ENCODE measurements around the gene DNAJA4.

Gene DNAJA4

DNA sequence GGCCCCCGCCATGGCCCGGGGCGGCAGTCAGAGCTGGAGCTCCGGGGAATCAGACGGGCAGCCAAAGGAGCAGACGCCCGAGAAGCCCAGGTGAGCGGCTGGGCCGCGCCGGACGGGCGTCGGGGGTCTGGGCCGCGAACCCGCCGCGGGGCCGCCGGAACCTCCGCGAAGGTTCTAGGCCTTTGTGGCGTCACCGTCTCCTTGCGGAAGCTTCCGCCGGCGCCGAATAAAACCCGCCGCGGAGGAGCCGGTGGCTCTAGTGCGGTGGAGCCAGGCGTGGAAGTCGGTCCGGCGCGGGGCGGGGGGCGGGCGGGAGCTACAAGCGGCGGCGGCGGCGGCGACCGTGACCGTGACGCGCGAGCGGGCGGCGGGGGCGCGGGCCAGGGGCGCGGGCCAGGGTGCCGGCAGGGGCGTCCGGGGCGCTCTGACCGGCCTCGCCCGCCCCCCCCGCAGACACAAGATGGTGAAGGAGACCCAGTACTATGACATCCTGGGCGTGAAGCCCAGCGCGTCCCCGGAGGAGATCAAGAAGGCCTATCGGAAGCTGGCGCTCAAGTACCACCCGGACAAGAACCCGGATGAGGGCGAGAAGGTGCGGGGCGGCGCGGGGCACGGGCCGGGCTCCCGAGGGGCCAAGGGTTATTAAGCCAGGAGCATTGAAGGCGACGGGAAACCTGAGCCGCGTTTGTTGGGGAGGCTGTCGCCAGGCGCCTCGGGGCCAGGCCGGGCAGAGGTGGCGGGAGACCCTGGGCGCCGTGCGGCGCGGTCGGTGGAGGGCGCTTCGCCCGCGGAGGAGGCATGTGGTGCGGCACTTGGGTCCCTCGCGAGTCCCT lies at the start of gene DNAJA4:
DNAJA4 (plus strand) TSS at position 259 of the 833 bp plus-strand sequence; CDS start at position 461, 202 bp downstream.
- Histone ChIP-seq H3K27me3 (ENCODE audit: control insufficient read depth, insufficient read depth, low read length) (no peaks in the 10 kb centered on the region), H3K36me3 (ENCODE audit: control insufficient read depth, insufficient read depth, low read length) (no peaks in the 10 kb centered on the region), H3K27ac (ENCODE audit: low read depth, low read length) (peak within 1 kb of the TSS; percentile 68), H3K4me3 (ENCODE audit: low read length) (peak within 1 kb of the TSS; percentile 77), H3K4me1 (ENCODE audit: control insufficient read depth, insufficient read depth, low read length) (peaks cover 17% of the 10 kb centered on the region), H3K9ac (ENCODE audit: low read length) (peak within 1 kb of the TSS; percentile 42)

DNA sequence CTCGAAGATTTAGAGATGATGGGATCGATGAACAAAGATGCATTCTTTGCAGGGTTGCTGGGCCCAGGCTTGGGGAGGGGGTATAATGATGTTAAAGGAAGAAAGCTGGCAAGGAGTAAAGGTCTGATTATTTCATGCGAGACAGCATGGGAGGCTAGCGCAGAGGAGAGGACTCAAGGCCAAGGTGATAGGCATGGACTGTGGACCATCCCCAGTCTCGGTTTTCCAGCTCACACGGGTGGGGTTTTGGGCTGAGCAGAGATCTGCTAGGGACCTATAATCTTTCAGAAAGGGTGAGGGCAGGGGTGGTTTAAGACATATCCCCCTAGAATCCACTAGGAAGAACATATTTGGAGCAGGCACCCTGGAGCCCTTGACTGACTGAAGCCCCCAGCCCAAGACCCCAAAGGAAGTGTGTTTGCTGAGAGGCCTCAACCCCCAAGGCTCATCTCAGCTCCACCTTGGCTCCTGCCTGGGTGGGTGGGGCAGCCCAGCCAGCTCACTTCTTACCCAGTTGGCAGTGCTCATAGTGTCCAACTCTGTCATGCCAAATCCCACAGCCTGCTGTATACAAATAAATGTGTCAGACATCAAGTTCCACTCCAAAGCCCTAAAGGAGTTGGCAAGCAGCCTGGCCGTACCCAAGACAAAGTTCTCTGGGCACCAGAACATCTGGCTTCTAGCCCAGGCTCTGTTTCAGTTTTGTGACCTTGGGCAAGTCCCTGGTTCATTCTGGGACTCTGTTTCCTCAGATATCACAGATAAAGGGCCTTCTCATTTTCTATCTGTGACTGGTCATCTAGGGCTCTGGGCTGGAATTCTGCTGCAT lies 47.9 kb upstream of the DNAJA4 start:
- no peak overlapping the region for H3K9ac ChIP-seq (ENCODE audit: low read length)
- no peaks in the 10 kb centered on the region for H3K27me3 ChIP-seq (ENCODE audit: control insufficient read depth, insufficient read depth, low read length)
- H3K36me3 ChIP-seq (ENCODE audit: control insufficient read depth, insufficient read depth, low read length) = no peaks in the 10 kb centered on the region
- no peak overlapping the region for H3K4me3 ChIP-seq (ENCODE audit: low read length)
- peaks cover 19% of the 10 kb centered on the region for H3K4me1 ChIP-seq (ENCODE audit: control insufficient read depth, insufficient read depth, low read length)
- no peak overlapping the region for H3K27ac ChIP-seq (ENCODE audit: low read depth, low read length)

DNA sequence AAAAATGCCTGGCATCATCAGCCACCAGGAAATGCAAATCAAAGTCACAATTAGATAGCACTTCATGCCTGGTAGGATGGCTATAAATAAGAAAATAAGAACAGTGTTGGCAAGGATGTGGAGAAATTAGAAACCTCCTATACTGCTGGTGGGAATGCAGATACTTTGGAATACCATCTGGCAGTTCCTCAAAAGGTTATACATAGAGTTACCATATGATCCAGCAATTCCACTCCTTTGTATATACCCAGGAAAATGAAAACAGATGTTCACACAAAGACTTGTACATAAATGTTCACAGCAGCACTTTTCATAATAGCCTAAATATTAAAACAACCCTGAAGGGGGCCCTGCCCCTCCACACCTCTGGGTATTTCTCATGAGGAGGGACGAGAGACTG lies 43.6 kb upstream of the DNAJA4 start:
- no peaks in the 10 kb centered on the region for H3K27me3 ChIP-seq (ENCODE audit: control insufficient read depth, insufficient read depth, low read length)
- H3K9ac ChIP-seq (ENCODE audit: low read length) = no peak overlapping the region
- H3K27ac ChIP-seq (ENCODE audit: low read depth, low read length) = peak overlapping the region; percentile 82
- peaks cover 7% of the 10 kb centered on the region for H3K4me1 ChIP-seq (ENCODE audit: control insufficient read depth, insufficient read depth, low read length)
- no peak overlapping the region for H3K4me3 ChIP-seq (ENCODE audit: low read length)
- H3K36me3 ChIP-seq (ENCODE audit: control insufficient read depth, insufficient read depth, low read length) = no peaks in the 10 kb centered on the region

DNA sequence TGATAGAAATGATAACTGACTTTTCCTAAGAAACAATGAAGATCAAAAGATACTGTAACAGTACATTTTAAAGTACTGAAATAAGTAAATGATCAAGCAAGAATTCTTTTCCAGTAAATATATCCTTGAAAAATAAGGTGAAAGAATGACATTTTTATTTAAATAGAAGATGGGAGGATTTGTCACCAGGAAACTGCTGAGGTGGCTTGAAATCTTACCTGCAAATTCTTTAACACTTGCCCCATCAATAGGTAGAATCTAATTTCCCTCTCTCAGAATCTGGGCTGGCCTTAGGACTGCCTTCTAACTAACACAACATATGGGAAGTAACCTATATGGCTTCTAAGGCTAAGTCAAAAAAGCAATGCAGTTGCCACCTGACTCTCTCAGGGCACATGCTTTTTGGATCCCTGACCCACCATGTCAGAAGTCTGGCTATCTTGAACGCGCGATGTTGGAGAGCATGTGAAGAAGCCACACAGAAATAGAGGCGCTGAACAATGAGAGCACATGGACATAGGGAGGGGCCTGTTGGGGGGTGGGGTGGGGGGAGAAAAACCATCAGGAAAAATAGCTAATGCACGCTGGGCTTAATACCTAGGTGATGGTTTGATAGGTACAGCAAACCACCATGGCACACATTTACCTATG lies 41.5 kb upstream of the DNAJA4 start:
- no peak overlapping the region for H3K9ac ChIP-seq (ENCODE audit: low read length)
- H3K4me1 ChIP-seq (ENCODE audit: control insufficient read depth, insufficient read depth, low read length) = peaks cover 4% of the 10 kb centered on the region
- H3K27me3 ChIP-seq (ENCODE audit: control insufficient read depth, insufficient read depth, low read length) = no peaks in the 10 kb centered on the region
- H3K36me3 ChIP-seq (ENCODE audit: control insufficient read depth, insufficient read depth, low read length) = no peaks in the 10 kb centered on the region
- no peak overlapping the region for H3K27ac ChIP-seq (ENCODE audit: low read depth, low read length)
- no peak overlapping the region for H3K4me3 ChIP-seq (ENCODE audit: low read length)

DNA sequence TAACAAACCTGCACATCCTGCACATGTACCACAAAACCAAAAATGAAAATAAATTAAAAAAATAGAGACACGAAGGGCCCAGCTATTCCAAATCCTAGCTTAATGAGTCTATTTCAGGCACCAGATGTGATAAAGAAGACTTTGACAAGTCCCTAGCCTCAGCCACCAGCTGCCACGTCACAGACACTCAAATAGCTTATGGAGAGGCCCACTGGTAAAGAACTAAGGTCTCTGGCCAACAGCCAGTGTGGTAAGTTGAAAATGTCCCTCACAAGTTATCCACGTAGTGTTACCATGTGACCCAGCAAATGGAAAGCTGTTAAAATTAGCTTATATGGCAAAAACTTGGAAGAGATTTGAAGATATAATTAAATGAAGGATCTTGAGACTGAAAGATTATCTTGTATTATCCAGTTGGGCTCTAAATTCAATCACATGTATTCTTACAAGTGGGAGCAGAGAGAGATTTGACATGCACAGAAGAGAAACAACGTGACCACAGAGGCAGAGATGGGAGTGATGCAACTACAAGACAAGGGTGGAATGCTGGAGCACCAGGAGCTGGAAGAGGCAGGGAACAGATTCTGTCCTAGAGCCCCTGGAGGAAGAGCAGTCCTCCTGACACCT lies 40.9 kb upstream of the DNAJA4 start:
- Histone ChIP-seq H3K4me3 (ENCODE audit: low read length) (no peak overlapping the region), H3K27me3 (ENCODE audit: control insufficient read depth, insufficient read depth, low read length) (no peaks in the 10 kb centered on the region), H3K36me3 (ENCODE audit: control insufficient read depth, insufficient read depth, low read length) (no peaks in the 10 kb centered on the region), H3K27ac (ENCODE audit: low read depth, low read length) (no peak overlapping the region), H3K9ac (ENCODE audit: low read length) (no peak overlapping the region), H3K4me1 (ENCODE audit: control insufficient read depth, insufficient read depth, low read length) (peaks cover 4% of the 10 kb centered on the region)

DNA sequence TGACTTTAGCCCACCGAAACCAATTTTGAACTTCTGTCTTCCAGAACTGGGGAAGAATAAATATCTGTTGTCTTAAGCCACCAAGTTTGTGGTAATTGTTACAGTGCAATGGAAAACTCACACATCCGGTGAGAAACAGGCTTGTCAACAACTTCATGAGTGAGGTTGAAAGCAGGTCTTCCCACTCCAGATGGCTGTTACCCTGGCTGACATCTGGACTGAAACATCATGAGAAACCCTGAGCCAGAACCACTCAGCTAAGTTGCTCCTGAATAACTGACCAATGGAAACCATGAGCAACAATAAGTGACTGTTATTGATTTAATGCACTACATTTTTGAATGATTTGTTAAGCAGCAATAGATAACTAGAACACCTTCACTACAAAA lies 40.3 kb upstream of the DNAJA4 start:
- H3K27me3 ChIP-seq (ENCODE audit: control insufficient read depth, insufficient read depth, low read length) = no peaks in the 10 kb centered on the region
- H3K36me3 ChIP-seq (ENCODE audit: control insufficient read depth, insufficient read depth, low read length) = no peaks in the 10 kb centered on the region
- no peak overlapping the region for H3K4me3 ChIP-seq (ENCODE audit: low read length)
- no peak overlapping the region for H3K9ac ChIP-seq (ENCODE audit: low read length)
- H3K27ac ChIP-seq (ENCODE audit: low read depth, low read length) = no peak overlapping the region
- H3K4me1 ChIP-seq (ENCODE audit: control insufficient read depth, insufficient read depth, low read length) = peaks cover 4% of the 10 kb centered on the region

DNA sequence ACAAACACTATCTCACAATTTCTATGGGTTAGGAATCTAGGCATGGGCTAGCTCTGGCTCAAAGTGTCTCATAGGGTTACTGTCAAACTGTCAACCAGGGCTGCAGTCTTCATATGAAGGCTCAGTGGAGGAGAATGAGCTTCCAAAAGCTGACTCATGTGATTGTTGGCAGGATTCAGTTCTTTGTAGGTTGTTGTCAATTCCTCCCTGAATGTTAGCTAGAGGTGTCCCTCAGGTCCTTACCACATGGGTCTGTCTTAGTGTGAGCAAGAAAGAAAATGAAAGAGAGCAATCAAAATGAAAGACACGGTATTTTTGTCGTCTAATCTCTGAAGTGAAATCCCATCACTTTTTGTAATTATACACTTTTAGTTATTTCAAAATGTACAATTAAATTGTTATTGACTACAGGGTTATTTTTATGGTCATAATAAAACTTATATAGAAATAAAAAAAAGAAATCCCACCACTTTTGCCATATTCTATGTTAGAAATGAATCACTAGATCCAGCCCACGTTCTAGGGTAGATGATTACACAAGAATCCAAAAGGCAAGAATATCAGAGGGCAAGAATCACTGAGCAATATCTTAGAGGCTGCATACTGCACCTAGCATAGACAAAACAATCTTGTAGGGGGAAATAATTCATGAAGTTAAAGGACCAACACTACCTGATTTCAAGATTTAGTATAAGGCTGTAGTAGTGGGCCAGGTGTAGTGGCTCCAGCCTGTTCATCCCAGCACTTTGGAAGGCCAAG lies 38.4 kb upstream of the DNAJA4 start:
- Histone ChIP-seq H3K36me3 (ENCODE audit: control insufficient read depth, insufficient read depth, low read length) (no peaks in the 10 kb centered on the region), H3K27me3 (ENCODE audit: control insufficient read depth, insufficient read depth, low read length) (no peaks in the 10 kb centered on the region), H3K27ac (ENCODE audit: low read depth, low read length) (no peak overlapping the region), H3K4me3 (ENCODE audit: low read length) (no peak overlapping the region), H3K9ac (ENCODE audit: low read length) (no peak overlapping the region), H3K4me1 (ENCODE audit: control insufficient read depth, insufficient read depth, low read length) (peaks cover 3% of the 10 kb centered on the region)

DNA sequence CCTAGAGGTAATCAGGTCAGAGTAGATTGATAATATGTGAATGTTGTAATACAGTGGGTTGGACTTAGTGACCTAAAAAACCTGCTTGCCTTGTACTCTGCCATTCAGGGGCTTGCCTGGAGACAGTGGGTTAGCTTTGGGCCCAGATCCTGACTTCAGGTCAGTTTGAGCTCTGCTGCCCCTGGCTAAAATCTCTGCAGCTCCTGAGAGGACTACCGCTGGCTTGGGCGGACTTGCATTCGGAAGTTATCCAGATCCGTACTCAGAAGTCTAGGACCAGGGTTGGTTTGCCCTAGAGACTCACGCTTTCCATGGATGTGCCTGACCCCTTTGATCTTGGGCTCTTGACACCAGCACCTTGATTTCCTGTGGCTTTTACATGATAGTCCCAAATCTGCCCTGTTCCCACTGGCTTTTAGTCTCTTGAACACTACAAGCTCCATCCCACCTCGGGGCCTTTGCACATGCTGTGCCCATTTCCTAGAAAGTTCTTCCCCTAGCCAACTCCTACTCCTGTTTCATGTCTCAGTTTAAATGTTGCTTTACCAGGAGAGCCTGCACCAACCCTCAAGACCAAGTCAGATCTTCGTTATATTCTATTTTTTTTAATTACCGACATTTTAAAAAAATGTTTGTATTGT lies 35.9 kb upstream of the DNAJA4 start:
- Histone ChIP-seq H3K9ac (ENCODE audit: low read length) (no peak overlapping the region), H3K27ac (ENCODE audit: low read depth, low read length) (no peak overlapping the region), H3K4me1 (ENCODE audit: control insufficient read depth, insufficient read depth, low read length) (no peaks in the 10 kb centered on the region), H3K36me3 (ENCODE audit: control insufficient read depth, insufficient read depth, low read length) (no peaks in the 10 kb centered on the region), H3K4me3 (ENCODE audit: low read length) (no peak overlapping the region), H3K27me3 (ENCODE audit: control insufficient read depth, insufficient read depth, low read length) (no peaks in the 10 kb centered on the region)

DNA sequence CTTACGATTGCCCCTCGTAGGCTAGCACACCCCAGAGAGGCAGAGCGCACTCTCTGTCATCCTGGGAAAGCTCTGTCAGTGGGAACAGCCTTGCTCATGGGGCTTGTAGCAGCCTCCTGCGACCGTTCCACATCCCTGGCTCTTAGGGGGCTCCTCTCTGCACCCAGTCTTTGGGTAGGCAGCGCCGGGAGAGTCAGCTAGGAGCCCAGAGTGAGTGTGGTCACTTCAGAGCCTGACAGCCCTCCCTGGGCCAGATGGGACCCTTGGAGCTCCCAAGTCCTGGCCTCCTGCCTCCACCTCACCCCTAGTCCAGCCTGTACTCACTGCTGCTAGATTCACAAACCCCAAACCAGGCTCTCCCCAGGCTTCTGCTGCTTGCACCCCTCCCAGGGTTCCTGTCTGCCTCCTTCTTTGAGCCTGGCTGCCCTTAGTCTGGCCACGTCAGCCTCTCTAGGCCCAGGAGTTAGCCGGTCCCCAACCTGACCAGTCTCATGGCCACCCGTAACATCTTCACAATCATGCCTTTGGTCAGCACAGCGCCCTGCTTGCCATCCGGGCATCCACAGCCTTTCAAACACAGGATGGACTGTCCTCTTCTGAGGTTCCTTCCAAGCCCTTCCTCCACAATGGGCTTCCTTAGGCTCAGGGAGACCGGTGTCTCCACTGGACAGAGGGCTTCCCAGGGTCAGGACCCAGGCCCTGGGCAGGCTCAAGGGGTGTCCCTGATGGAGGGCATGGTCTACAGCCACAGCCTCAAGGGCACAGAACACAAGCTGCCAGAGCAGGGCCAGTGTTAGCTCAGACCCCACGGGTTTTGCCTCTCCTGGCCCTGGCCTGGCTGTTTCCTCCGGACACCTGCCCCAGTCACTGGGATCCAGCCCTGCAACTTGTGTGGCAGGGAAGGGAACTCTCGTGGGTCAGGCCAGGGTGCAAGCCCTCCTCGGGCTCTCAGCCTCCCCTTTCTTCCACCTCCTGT lies 34.6 kb upstream of the DNAJA4 start:
- H3K9ac ChIP-seq (ENCODE audit: low read length) = no peak overlapping the region
- H3K36me3 ChIP-seq (ENCODE audit: control insufficient read depth, insufficient read depth, low read length) = no peaks in the 10 kb centered on the region
- no peak overlapping the region for H3K27ac ChIP-seq (ENCODE audit: low read depth, low read length)
- no peaks in the 10 kb centered on the region for H3K4me1 ChIP-seq (ENCODE audit: control insufficient read depth, insufficient read depth, low read length)
- H3K27me3 ChIP-seq (ENCODE audit: control insufficient read depth, insufficient read depth, low read length) = no peaks in the 10 kb centered on the region
- H3K4me3 ChIP-seq (ENCODE audit: low read length) = no peak overlapping the region

DNA sequence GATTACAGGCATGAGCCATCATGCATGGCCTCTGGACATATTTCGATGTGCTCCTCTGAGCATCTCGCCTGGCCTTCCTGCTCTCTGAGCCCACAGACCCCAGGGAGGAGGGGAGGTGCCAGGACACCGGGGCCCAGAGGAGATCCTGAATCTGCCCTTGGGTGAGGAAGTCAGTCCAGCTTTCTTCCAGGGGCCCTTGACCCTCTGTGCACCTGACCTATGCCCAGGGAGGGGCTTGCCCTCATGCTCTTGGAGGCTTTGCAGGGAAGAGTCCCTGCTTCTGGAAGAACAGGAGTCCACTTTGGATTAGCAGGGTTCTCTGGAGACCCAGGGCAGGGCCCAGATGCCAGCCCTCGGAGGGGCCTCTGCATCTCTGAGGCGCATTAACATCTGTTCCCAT lies 31.4 kb upstream of the DNAJA4 start:
- Histone ChIP-seq H3K4me3 (ENCODE audit: low read length) (no peak overlapping the region), H3K9ac (ENCODE audit: low read length) (no peak overlapping the region), H3K36me3 (ENCODE audit: control insufficient read depth, insufficient read depth, low read length) (no peaks in the 10 kb centered on the region), H3K27ac (ENCODE audit: low read depth, low read length) (no peak overlapping the region), H3K27me3 (ENCODE audit: control insufficient read depth, insufficient read depth, low read length) (no peaks in the 10 kb centered on the region), H3K4me1 (ENCODE audit: control insufficient read depth, insufficient read depth, low read length) (no peaks in the 10 kb centered on the region)

Data from rectal smooth muscle tissue (tissue), 1 donor.